ENCODE measurements around the gene KRT13. TPM values are rescaled to one million over a fixed set of nuclear protein-coding genes. Genes with fewer than 3 reads are reported as not detected.

Gene KRT13
- total and polyA plus RNA-seq, 2 of the 4 experiments (the other 2 are of a cell fraction): 0.18 to 0.56 TPM

DNA sequence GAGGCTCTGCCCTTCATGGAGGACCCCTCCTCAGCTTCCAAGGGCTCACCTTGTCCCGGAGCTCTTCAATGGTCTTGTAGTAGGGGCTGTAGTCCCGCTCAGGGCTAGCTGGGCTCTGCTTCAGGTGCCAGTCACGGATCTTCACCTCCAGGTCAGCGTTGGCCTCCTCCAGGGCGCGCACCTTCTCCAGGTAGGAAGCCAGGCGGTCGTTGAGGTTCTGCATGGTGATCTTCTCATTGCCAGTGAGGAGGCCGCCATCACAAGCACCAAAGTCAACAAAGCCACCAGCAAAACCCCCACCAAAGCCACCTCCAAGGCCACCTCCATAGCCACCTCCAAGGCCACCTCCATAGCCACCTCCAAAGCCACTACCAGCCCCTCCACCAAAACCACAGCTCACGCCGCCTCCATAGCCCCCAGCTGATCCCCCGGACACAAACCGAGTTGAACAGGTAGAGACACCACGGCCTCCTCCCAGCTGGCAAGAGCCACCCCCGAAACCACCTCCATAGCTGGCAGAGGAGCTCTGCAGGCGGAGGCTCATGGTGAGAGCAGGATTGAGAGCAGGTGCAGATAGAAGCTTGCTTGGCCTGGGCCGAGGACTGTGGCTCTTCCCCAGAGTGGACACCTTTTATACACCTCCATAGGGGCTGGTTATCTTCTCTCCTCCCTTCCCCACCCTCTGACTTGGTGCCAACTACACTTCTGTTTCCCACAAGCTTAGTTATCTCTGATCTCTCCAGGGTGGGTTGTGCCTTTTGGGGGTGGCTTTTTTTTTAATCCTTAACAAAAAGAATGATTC, at the start of gene KRT13 (continued):
- TF ChIP-seq FOS (IDR thresholded peaks at IDR 0.05; ENCODE audit: low read depth, low read length): no peak
- TF ChIP-seq CHD1 (IDR thresholded peaks at IDR 0.05; ENCODE audit: low read depth, low read length): no peak
- no peak for TF ChIP-seq RCOR1 (IDR thresholded peaks at IDR 0.05; ENCODE audit: insufficient replicate concordance, low read length)

DNA sequence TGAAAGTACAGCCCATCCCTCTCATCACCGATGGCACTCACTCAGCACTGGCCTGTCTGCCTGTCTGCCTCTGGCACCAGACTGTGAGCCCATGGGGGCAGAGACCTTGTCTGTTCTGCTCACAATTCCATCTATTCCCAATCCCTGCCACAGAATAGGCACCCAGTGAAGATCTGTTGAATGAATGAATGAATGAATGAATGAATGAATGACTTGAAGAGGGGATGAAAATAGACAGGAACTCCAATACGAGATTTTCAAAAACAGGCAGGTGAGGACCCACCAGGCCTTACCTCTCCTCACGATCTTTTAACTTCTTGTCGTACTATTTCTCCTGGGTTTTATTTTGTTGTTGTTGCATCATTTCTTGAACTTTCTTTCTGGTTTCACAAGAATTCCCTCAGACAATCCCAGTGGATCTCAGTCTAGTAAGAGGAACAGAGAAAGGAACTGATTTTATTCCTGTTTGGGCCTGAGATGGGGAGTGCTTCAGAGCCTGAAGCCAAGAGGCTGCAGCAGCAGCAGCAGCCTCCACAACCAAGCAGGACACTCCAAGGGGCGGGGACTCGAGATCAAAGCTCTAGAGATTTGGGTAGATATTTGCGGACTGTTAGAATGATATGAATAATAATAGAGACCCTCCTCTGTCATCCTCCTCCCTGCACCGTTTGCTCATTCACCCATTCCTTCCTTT, 48.7 kb upstream of the KRT13 start:
- Histone ChIP-seq H2AK9ac (replicated peaks; ENCODE audit: low read depth, low read length, poor library complexity) (no peak overlapping the region), H3K18ac (ENCODE audit: low read depth, low read length) (no peak overlapping the region), H3K4me2 (ENCODE audit: low read depth, low read length) (no peak overlapping the region), H2BK120ac (ENCODE audit: low read depth, low read length) (no peak overlapping the region), H2AFZ (replicated peaks; ENCODE audit: low read length, poor library complexity) (no peak overlapping the region), H4K5ac (ENCODE audit: low read depth, low read length) (no peak overlapping the region), H3K14ac (replicated peaks; ENCODE audit: low read depth, low read length) (no peak overlapping the region), H3K4me3 (ENCODE audit: insufficient read depth, low read depth, low read length) (no peak overlapping the region), H3K56ac (ENCODE audit: extremely low read depth, insufficient read depth, low read length) (no peak overlapping the region), H4K8ac (ENCODE audit: low read depth in 2 of 2, low read length in 2 of 2) (no peak overlapping the region), H3K9me3 (ENCODE audit: control insufficient read depth, insufficient read depth, low read length) (no peaks in the 10 kb centered on the region), H2BK15ac (ENCODE audit: low read depth, low read length) (no peak overlapping the region), H3K27me3 (ENCODE audit: control insufficient read depth, insufficient read depth, low read length) (peaks cover 33% of the 10 kb centered on the region), H3K79me1 (ENCODE audit: low read depth in 1 of 2, low read length in 2 of 2) (no peaks in the 10 kb centered on the region), H2BK20ac (ENCODE audit: low read depth, low read length) (no peak overlapping the region), H4K91ac (ENCODE audit: insufficient read depth, low read depth, low read length) (no peak overlapping the region), H3K9me1 (ENCODE audit: insufficient read depth, low read length) (no peaks in the 10 kb centered on the region), H2AK5ac (ENCODE audit: low read depth, low read length) (no peak overlapping the region), H3K36me3 (ENCODE audit: control insufficient read depth, insufficient read depth, low read length) (no peaks in the 10 kb centered on the region), H3K4ac (ENCODE audit: low read depth, low read length) (no peak overlapping the region), H3K9ac (ENCODE audit: low read depth, low read length) (no peak overlapping the region), H3K4me1 (ENCODE audit: control insufficient read depth, insufficient read depth, low read length) (peaks cover 2% of the 10 kb centered on the region; the same call in 1 of the 2 replicates), H2BK5ac (ENCODE audit: low read depth, low read length, poor library complexity, severe bottlenecking) (no peak overlapping the region), H4K20me1 (ENCODE audit: insufficient read depth, low read length) (no peaks in the 10 kb centered on the region), H3K27ac (ENCODE audit: insufficient read depth, low read length) (no peak overlapping the region), H3K23ac (ENCODE audit: low read depth, low read length) (no peak overlapping the region)
- in situ Hi-C loops (cut with MboI; ENCODE audit: low sequenced_read_pairs) (loop anchor here (5.0 to 10.0 kb wide), 2 partner anchors 108 to 749 kb away; no protein-coding TSS in a partner anchor), intact Hi-C loops (cut with micrococcal nuclease) (no loop called here), dilution Hi-C loops (cut with HindIII; ENCODE audit: low sequenced_read_pairs, unreplicated experiment) (no loop called here)
- ATAC-seq (ENCODE audit: low read depth) (no peak), DNase-seq (no peak)
- TF ChIP-seq RFX5 (IDR thresholded peaks at IDR 0.05; ENCODE audit: low read depth, low read length) (no peak), MAZ (IDR thresholded peaks at IDR 0.05; ENCODE audit: borderline replicate concordance, low read depth, low read length) (no peak), RCOR1 (IDR thresholded peaks at IDR 0.05; ENCODE audit: insufficient replicate concordance, low read length) (no peak), RAD21 (IDR thresholded peaks at IDR 0.05; ENCODE audit: low read length) (no peak), CEBPB (IDR thresholded peaks at IDR 0.05; ENCODE audit: low read depth, low read length) (peak; percentile 26; the same call in 1 of the 2 replicates)
- TF ChIP-seq, protein P1, sequence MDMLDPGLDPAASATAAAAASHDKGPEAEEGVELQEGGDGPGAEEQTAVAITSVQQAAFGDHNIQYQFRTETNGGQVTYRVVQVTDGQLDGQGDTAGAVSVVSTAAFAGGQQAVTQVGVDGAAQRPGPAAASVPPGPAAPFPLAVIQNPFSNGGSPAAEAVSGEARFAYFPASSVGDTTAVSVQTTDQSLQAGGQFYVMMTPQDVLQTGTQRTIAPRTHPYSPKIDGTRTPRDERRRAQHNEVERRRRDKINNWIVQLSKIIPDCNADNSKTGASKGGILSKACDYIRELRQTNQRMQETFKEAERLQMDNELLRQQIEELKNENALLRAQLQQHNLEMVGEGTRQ (IDR thresholded peaks at IDR 0.05; ENCODE audit: low read depth, low read length): no peak
- no TSS peak for BruUV-seq (replicated peaks)
- no CpG with 5 or more reads among the region's 8 CpGs for WGBS, 2 experiments (ENCODE audit: extremely low coverage in 2 of 2, insufficient read length in 1 of 2)
- POLR2A ChIA-PET (ENCODE audit: unreplicated experiment): no interaction called here
- CTCF ChIA-PET: interaction anchor here (0.7 to 1.6 kb wide), 2 partner anchors 109 to 491 kb away, joined by 3 to 5 read pairs; no protein-coding TSS in a partner anchor

Data from IMR-90 (cell line).